Fibroblast of pulmonary artery (primary cell): ENCODE results near the gene SLC38A1.
A peak's percentile ranks its signal among the peaks of the same experiment; 100 is the strongest.

Source experiments
- DNase-seq: peaks from one replicate; pipeline ENCODE4 v3.0.0-alpha.2; 2010; ENCODE audit warnings: low read depth
- H3K4me3 ChIP-seq: replicated peaks from 2 replicates; pipeline ENCODE4 v1.5.1; 2011; ENCODE audit warnings: low read depth, mild to moderate bottlenecking, control low read depth, low read length, moderate library complexity
- TF ChIP-seq, protein P1 (sequence below): IDR thresholded peaks from 2 replicates; pipeline ENCODE4 v1.5.1; 2011; ENCODE audit warnings: mild to moderate bottlenecking, control low read depth, low read length, inconsistent platforms; ENCODE audit errors: missing control alignments

SLC38A1 gene

DNA sequence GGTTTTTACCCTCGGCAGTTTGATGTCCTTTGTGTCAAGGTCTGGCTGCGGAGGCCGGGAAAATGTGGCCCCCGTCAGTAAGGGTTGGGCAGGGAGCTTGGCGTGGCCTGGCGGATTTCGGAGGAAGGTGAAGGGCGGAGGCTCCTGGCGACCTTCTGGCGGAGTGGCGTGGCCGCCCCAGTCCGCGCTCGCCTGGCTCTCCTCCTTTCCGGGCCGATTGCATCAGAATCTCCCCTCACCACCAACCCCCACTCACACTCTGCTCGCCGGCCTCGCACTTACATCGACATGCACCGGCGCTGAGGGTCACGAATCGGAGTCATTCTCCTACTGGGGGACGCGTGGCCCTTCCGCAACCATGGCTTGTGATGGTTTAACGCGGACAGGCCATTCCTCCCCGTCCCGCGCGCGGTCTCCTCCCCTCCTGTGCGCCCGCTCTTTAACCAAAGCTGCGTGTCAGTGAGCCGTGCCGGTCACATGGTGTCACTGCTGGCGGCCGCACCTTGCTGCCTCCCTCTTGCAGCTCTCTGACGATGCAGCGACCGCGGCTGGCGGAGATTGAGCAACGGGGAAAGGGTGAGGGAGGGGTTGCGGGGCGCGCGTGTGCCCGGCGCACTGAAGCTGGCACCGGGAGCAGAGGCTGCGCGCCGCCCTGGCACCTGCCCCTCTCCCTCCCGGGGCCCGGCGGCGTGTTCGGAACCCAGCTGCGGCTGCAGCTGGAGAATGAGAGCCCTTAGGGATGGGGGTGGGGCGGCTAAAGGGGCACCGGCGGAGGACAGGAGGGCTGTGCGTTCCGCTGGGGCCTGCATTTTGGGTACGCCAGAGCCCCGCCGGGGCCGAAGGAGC lies at the start of gene SLC38A1:
Gene SLC38A1, minus strand, starts transcription at position 461 of the 846 bp plus-strand sequence. CDS start 29,243 bp downstream, outside the sequence.
- peak; percentile 74 for DNase-seq
- TF ChIP-seq, protein P1, sequence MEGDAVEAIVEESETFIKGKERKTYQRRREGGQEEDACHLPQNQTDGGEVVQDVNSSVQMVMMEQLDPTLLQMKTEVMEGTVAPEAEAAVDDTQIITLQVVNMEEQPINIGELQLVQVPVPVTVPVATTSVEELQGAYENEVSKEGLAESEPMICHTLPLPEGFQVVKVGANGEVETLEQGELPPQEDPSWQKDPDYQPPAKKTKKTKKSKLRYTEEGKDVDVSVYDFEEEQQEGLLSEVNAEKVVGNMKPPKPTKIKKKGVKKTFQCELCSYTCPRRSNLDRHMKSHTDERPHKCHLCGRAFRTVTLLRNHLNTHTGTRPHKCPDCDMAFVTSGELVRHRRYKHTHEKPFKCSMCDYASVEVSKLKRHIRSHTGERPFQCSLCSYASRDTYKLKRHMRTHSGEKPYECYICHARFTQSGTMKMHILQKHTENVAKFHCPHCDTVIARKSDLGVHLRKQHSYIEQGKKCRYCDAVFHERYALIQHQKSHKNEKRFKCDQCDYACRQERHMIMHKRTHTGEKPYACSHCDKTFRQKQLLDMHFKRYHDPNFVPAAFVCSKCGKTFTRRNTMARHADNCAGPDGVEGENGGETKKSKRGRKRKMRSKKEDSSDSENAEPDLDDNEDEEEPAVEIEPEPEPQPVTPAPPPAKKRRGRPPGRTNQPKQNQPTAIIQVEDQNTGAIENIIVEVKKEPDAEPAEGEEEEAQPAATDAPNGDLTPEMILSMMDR, result no peak
- peak within 1 kb of the TSS; percentile 90 for H3K4me3 ChIP-seq

DNA sequence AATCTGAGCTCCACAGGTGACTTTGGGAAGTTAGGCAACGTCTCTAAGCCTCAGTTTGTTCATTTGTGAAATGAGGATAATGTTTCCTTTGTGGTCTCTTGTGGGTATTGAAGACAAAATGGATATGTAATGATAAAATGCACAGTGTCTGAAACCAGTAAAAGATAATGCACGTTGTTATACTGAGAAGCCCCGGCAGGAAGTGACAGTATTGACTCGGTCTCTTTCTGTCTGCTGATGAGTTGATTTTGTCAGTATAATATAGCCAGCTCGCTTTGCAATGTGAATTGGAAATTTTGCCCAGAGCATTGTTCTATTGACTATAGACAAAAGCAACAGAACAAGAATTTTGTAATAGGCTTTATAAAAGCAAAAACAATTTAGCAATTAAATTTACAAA lies 49.2 kb upstream of the SLC38A1 start:
- TF ChIP-seq, protein P1, result no peak
- H3K4me3 ChIP-seq, result no peak overlapping the region
- no peak for DNase-seq

DNA sequence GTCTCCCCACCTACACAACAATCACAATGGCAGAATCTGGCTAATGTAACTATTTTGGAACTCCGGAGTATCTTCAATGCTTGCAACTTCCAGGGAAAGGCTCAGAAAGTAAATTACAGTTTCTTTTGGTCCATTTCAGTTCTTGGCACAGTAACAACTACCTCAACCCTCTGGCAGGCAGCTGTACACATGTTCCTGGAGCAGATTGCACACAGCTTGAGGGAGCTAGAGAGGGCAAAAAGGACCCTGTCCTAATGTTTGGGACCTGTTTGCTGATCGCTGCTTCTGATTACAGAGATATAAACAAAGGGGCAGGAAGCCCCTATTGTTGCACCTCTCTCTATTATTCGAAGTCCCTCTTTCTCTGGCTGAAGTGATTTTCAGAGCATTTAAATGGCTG lies 35.2 kb upstream of the SLC38A1 start:
- no peak overlapping the region for H3K4me3 ChIP-seq
- TF ChIP-seq, protein P1, result no peak
- peak; percentile 13 for DNase-seq

DNA sequence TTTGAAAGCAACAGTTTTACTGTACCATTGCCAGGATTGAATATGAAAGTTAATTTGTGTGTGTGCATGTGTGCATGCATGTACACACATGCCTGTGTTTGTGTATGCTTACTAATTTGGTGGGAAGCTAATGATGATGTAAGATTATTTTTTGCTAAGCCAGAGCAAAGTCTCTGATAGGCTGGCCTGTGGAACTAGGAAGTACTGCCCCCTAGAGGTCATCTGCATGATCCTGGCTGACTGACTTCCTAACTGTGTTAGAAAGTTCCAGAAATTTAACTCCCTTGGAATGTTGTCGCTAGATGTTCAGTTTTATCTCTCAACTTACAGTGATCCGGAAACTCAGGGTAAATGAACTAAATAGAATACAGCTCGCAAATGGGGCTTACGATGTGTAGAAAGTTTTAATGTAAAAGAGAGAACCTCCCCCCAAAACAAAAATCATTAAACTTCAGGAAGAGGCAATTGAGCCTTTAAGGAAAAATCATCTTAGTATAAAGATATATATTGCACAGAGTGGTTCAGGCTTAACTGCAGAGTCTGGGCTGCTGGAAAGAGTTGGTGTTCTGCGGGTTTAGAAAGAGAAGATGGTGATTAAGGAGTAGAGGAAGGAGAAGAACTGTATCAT lies 34.3 kb upstream of the SLC38A1 start:
- no peak overlapping the region for H3K4me3 ChIP-seq
- DNase-seq, result peak; percentile 62
- TF ChIP-seq, protein P1, result peak; percentile 66

DNA sequence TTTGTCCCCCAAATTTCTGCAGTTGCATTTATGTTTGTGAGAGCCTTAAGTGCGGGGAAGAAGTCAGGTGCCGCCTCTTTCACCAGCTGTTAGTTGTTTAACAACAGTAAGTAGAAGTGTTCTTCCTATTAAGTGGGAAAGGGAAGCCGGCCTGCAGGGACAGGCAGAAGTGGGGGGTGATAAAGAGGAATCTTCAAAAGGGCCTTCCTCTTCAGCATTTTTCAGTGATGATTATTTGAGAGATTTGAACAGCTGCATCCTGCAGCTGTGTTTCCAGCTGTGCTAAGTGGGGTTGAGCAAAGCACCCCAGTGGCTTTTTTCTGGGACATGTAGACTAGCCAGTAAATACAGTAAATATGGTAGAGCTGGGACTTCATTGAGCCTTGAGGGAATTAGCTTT lies 32.1 kb upstream of the SLC38A1 start:
- H3K4me3 ChIP-seq, result no peak overlapping the region
- TF ChIP-seq, protein P1, result no peak
- peak; percentile 8 for DNase-seq

DNA sequence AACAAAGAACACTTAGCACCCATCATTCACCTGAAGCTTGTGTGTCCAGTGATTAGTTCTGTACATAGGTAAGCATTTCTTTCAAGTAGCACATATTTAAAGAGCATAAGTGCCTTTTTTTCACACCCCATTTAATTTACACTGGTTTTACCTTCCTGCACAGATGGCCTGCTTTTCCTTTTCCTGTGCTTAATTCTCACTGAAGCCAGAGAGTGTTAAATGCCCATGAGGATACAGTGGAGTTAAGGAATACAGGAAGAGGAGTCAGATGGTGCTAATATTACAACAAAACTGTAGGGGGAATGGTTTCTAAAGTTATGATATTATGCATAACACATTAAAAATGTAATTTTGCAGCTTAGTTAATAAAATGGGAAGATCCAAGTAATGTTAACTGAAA lies 31.0 kb upstream of the SLC38A1 start:
- TF ChIP-seq, protein P1, result no peak
- no peak for DNase-seq
- H3K4me3 ChIP-seq, result no peak overlapping the region

DNA sequence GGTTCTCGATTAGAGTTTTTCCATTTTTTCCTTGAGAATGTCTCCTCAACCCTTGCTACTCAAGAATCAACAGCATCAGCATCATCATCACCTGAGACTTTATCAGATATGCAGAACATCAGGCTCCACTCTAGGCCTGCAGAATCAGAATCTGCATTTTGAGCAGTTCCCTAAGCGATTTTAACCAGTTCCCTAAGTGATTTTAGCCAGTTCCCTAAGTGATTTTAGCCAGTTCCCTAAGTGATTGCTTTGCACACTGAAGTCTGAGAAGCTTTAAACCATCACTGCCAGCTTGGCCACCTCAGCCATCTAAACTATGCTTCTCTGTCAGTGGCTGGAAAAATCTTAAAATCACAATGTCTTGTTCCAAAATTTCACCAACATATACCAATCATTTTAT lies 29.4 kb upstream of the SLC38A1 start:
- no peak overlapping the region for H3K4me3 ChIP-seq
- no peak for DNase-seq
- TF ChIP-seq, protein P1, result no peak
